Left lung (tissue), 10 donors: ENCODE results near the gene UGT3A1. TPM values are rescaled to one million over a fixed set of nuclear protein-coding genes. Genes with fewer than 3 reads are reported as not detected.
"Not testable (repeated sequence)": the region's sequence is repeated elsewhere in the genome, so short reads cannot be mapped to it uniquely, and the experiment has no call there.

Source experiments
- ATAC-seq: fragments of 200-7000 bp; cut with Tn5 transposase; one replicate; pipeline ENCODE4 v1.9.1; 2020; ENCODE audit warnings: moderate library complexity
- DNase-seq, 4 donors: peaks; one replicate each; pipeline ENCODE4 v3.0.0-alpha.2; 2013 to 2020
- H3K27ac ChIP-seq, 2 donors: fragments of 200-600 bp; sonication (generic) in 1 of 2; one replicate each; pipeline versions ENCODE4 v1.5.0 to v1.8.0; 2020 to 2021
- H3K27me3 ChIP-seq, 2 donors: fragments of 200-600 bp; sonication (generic) in 1 of 2; one replicate each; pipeline versions ENCODE4 v1.5.0 to v1.8.0; 2020 to 2021
- H3K36me3 ChIP-seq, 2 donors: fragments of 200-600 bp; sonication (generic) in 1 of 2; one replicate each; pipeline versions ENCODE4 v1.5.0 to v1.8.0; 2020 to 2021
- H3K4me1 ChIP-seq, 2 donors: fragments of 200-600 bp; one replicate each; pipeline ENCODE4 v1.8.0; 2021
- H3K4me3 ChIP-seq, 2 donors: fragments of 200-600 bp; sonication (generic) in 1 of 2; one replicate each; pipeline versions ENCODE4 v1.5.0 to v1.8.0; 2020 to 2021; ENCODE audit warnings: mild to moderate bottlenecking in 1 of 2
- H3K9me3 ChIP-seq, 2 donors: fragments of 200-600 bp; sonication (generic) in 1 of 2; one replicate each; pipeline versions ENCODE4 v1.5.0 to v1.8.0; 2020 to 2021
- intact Hi-C, 2 donors: fragments of 100-400 bp; cut with DNase I; formaldehyde crosslinking; loops; one replicate each; pipeline versions ENCODE4 v1.11.2 to v1.14.2; 2022
- polyA plus RNA-seq, 6 donors: library from polyadenylated mRNA; unstranded; fragments of 120-200 nt; gene quantifications; one replicate each; pipeline ENCODE4 v1.2.1, GENCODE V29; 2013; ENCODE audit not compliant: insufficient read length in 6 of 6
- total RNA-seq, 2 donors: library from RNA; stranded (reverse); fragmentation: NEBNext Ultra II Directional; extraction: Animal tissue kit (Norgen Biotek cat#: 25700); gene quantifications; one replicate each; pipeline ENCODE4 v1.2.1, GENCODE V29; 2021
- TF ChIP-seq, protein P1 (sequence below), 2 donors: fragments of 200-600 bp; sonication (generic) in 1 of 2; IDR thresholded peaks; one replicate each; pipeline versions ENCODE4 v1.5.0 to v1.8.0; 2021; ENCODE audit warnings: antibody characterized with exemption in 2 of 2
- donor health status: DM: no; HTN: yes; CAD: no.
- donor health status: DM: no; HTN: no; CAD: no.

Gene UGT3A1
- total and polyA plus RNA-seq, 8 donors = 0.10 to 0.77 (median 0.28) TPM; not detected in 2

DNA sequence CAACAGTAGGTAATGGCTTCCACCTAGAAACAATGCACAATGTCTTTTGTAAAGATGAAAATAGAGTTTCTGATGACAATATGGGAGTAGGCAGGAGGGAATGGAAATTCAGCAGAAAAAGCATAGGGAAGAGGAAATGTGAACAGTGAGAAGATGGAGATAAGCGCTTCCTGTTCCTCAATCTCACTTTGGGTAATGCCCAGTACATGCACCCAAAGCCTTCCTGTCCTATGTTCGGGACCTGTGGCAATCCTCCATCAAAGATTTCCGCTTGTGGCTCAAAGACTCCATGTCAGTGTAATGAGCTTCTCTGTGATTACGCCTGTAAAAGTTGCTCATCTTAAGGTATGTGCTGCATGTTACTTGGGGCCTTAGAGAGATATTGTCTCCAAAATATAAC, 2.7 kb downstream of the UGT3A1 start:
- no peak overlapping the region for H3K27ac ChIP-seq

DNA sequence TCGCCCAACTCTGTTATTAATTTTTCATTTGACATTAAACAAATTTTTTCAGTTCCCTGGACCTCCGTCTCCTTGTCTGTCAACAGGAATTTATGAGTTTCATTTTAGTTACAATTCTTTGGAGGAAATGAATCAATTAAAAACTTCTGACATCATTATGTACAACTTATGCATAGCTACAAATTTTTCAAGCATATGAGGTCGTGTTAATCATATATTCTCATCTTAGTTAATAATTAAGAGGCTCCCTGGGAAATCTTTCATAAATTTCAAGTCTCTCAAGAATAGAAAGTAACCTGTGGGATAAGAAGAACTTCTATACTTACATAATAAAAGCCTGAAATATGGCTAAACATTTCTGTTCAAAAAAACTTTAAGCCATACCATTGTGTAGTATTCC, 3.4 kb downstream of the UGT3A1 start:
- H3K9me3 ChIP-seq = peaks cover 0 to 2% of the 10 kb centered on the region in 2 donors
- no peak for DNase-seq
- no peaks in the 10 kb centered on the region for H3K36me3 ChIP-seq
- peaks cover 0 to 28% of the 10 kb centered on the region in 2 donors for H3K27me3 ChIP-seq
- H3K4me1 ChIP-seq = no peaks in the 10 kb centered on the region
- H3K4me3 ChIP-seq = no peak overlapping the region
- ATAC-seq = no peak
- TF ChIP-seq, protein P1, sequence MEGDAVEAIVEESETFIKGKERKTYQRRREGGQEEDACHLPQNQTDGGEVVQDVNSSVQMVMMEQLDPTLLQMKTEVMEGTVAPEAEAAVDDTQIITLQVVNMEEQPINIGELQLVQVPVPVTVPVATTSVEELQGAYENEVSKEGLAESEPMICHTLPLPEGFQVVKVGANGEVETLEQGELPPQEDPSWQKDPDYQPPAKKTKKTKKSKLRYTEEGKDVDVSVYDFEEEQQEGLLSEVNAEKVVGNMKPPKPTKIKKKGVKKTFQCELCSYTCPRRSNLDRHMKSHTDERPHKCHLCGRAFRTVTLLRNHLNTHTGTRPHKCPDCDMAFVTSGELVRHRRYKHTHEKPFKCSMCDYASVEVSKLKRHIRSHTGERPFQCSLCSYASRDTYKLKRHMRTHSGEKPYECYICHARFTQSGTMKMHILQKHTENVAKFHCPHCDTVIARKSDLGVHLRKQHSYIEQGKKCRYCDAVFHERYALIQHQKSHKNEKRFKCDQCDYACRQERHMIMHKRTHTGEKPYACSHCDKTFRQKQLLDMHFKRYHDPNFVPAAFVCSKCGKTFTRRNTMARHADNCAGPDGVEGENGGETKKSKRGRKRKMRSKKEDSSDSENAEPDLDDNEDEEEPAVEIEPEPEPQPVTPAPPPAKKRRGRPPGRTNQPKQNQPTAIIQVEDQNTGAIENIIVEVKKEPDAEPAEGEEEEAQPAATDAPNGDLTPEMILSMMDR (IDR thresholded peaks at IDR 0.05) = no peak
- intact Hi-C loops = no loop called here
- H3K27ac ChIP-seq = no peak overlapping the region

More for the DNA sequence above, 2.7 kb downstream of the UGT3A1 start:
- Histone ChIP-seq H3K4me3 (no peak overlapping the region), H3K36me3 (no peaks in the 10 kb centered on the region), H3K9me3 (no peaks in the 10 kb centered on the region), H3K4me1 (no peaks in the 10 kb centered on the region), H3K27me3 (peaks cover 0 to 34% of the 10 kb centered on the region in 2 donors)
- DNase-seq (no peak), ATAC-seq (no peak)
- intact Hi-C loops = no loop called here
- TF ChIP-seq, protein P1 (IDR thresholded peaks at IDR 0.05) = no peak

DNA sequence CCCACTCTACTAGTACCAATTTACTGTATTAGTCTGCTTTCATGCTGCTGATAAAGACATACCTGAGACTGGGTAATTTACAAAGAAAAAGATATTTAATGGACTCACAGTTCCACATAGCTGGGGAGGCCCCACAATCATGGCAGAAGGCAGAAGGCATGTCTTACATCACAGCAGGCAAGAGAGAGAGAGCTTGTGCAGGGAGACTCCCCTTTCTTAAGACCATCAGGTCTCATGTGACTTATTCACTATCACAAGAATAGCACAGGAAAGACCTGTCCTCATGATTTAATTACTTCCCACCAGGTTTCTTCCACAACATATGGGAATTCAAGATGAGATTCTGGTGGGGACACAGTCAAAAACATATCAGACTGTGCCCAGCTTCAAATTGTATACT, 11.5 kb downstream of the UGT3A1 start:
- TF ChIP-seq, protein P1 (IDR thresholded peaks at IDR 0.05) = no peak
- DNase-seq (no peak), ATAC-seq (no peak)
- intact Hi-C loops = no loop called here
- no peak overlapping the region for H3K27ac ChIP-seq
- H3K27me3 ChIP-seq = no peaks in the 10 kb centered on the region
- H3K9me3 ChIP-seq = peaks cover 0 to 20% of the 10 kb centered on the region in 2 donors
- H3K36me3 ChIP-seq = no peaks in the 10 kb centered on the region
- no peaks in the 10 kb centered on the region for H3K4me1 ChIP-seq
- no peak overlapping the region for H3K4me3 ChIP-seq

DNA sequence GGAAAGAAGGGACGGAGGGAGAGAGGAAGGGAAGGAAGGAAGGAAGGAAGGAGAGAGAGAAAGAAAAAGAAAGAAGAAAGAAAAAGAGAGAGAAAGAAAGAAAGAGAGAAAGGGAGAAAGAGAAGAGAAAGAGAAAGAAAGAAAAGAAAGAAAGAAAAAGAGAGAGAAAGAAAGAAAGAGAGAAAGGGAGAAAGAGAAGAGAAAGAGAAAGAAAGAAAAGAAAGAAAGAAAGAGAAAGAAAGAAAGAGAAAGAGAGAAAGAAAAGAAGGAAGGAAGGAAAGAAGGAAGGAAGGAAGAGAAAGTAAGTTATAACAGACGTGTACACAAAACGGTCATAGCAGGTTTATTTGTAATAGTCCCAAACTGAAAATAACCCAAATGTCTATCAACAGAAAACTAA, 14.3 kb downstream of the UGT3A1 start:
- H3K4me1 ChIP-seq, H3K36me3 ChIP-seq, H3K9me3 ChIP-seq, DNase-seq, H3K4me3 ChIP-seq, intact Hi-C loops, ATAC-seq, H3K27me3 ChIP-seq, H3K27ac ChIP-seq: not testable (repeated sequence)

DNA sequence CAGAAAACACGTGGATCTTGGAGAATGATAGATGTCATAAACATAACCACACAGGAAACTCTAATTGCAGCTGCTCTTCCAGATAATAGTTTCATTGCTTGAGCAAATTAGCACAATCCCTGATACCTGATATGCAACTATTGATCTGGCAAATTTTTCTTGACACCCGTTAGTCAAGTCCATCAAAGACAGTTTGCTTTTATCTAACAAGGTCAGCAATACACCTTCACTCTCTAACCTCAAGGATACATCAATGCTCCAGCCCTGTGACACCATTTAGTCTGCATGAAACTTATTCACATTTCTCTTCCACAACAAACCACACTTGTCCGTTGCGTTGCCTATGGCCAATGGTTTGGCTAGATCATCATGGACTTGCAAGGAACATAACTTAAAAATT, 16.6 kb downstream of the UGT3A1 start:
- H3K36me3 ChIP-seq = no peaks in the 10 kb centered on the region
- H3K27me3 ChIP-seq = no peaks in the 10 kb centered on the region
- ATAC-seq (no peak), DNase-seq (no peak)
- TF ChIP-seq, protein P1 (IDR thresholded peaks at IDR 0.05) = no peak
- no peak overlapping the region for H3K27ac ChIP-seq
- intact Hi-C loops = no loop called here
- no peak overlapping the region for H3K4me3 ChIP-seq
- peaks cover 0 to 8% of the 10 kb centered on the region in 2 donors for H3K9me3 ChIP-seq
- H3K4me1 ChIP-seq = no peaks in the 10 kb centered on the region

DNA sequence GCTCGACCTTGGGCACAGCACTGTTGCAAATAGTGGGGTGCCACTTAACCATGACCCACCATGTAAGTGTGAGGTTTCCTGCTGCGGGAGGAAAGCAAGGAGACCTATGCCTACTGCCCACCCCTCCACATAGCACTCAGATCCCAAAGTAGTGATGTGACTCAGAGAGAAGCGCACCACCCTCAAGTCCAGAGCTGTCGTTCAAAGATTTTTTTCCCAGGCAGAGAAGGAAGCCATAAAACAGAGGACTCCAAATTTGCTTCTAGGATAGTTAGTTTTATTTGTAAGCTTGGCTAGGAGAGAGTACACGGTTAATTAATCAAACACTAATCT, 19.3 kb downstream of the UGT3A1 start:
- no peak for ATAC-seq

More for the DNA sequence above, 19.3 kb downstream of the UGT3A1 start:
- H3K9me3 ChIP-seq = peaks cover 0 to 5% of the 10 kb centered on the region in 2 donors
- H3K36me3 ChIP-seq = no peaks in the 10 kb centered on the region
- no peak overlapping the region for H3K27ac ChIP-seq
- intact Hi-C loops = no loop called here
- H3K4me3 ChIP-seq = no peak overlapping the region
- DNase-seq = no peak
- no peaks in the 10 kb centered on the region for H3K4me1 ChIP-seq
- H3K27me3 ChIP-seq = no peaks in the 10 kb centered on the region
- TF ChIP-seq, protein P1 (IDR thresholded peaks at IDR 0.05) = no peak
